Right lobe of liver (tissue), 4 donors: ENCODE data around the gene COX6A2.

Experiments
- POLR2A ChIP-seq: fragments of 450-650 bp; IDR thresholded peaks from one replicate; pipeline ENCODE4 v1.6.1; 2017; ENCODE audit warnings: antibody characterized with exemption, mild to moderate bottlenecking
- TF ChIP-seq, protein P1 (sequence below), 4 donors: fragments of 200-600 bp in 3 of 4; fragments of 450-650 bp in 1 of 4; IDR thresholded peaks; one replicate each; pipeline versions ENCODE4 v1.5.1 to v1.8.0; 2016 to 2022; ENCODE audit warnings: antibody characterized with exemption in 4 of 4, mild to moderate bottlenecking in 2 of 4
- donor health status: DM: no; HTN: no; CAD: no.
- donor health status: DM: no; HTN: no; CAD: no.
- donor health status: DM: no; HTN: yes; CAD: no.

GRCh38 chr16:31459687-31460581, 31.8 kb upstream of the COX6A2 start:
- TF ChIP-seq, protein P1, sequence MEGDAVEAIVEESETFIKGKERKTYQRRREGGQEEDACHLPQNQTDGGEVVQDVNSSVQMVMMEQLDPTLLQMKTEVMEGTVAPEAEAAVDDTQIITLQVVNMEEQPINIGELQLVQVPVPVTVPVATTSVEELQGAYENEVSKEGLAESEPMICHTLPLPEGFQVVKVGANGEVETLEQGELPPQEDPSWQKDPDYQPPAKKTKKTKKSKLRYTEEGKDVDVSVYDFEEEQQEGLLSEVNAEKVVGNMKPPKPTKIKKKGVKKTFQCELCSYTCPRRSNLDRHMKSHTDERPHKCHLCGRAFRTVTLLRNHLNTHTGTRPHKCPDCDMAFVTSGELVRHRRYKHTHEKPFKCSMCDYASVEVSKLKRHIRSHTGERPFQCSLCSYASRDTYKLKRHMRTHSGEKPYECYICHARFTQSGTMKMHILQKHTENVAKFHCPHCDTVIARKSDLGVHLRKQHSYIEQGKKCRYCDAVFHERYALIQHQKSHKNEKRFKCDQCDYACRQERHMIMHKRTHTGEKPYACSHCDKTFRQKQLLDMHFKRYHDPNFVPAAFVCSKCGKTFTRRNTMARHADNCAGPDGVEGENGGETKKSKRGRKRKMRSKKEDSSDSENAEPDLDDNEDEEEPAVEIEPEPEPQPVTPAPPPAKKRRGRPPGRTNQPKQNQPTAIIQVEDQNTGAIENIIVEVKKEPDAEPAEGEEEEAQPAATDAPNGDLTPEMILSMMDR (IDR thresholded peaks at IDR 0.05), result peak in 1 of 4 donors; percentile 2
- no peak for TF ChIP-seq POLR2A
